Glutamatergic neuron (in vitro differentiated cells): ENCODE data around the gene FAM234A. TPM values are rescaled to one million over a fixed set of nuclear protein-coding genes. Genes with fewer than 3 reads are reported as not detected.

ENCODE experiments used
- DNase-seq: peaks from one replicate; pipeline ENCODE4 v3.0.0; 2022
- H3K27ac Mint-ChIP-seq: one replicate; pipeline ENCODE4 v1.8.0; 2020; ENCODE audit warnings: mild to moderate bottlenecking, mixed read lengths, inconsistent platforms; ENCODE audit not compliant: unreplicated experiment
- H3K27me3 Mint-ChIP-seq: one replicate; pipeline ENCODE4 v1.8.0; 2020; ENCODE audit warnings: mild to moderate bottlenecking, moderate library complexity, mixed read lengths, inconsistent platforms; ENCODE audit not compliant: unreplicated experiment
- H3K36me3 Mint-ChIP-seq: one replicate; pipeline ENCODE4 v1.8.0; 2020; ENCODE audit warnings: mild to moderate bottlenecking, mixed read lengths, inconsistent platforms; ENCODE audit not compliant: unreplicated experiment
- H3K4me1 Mint-ChIP-seq: one replicate; pipeline ENCODE4 v1.8.0; 2020; ENCODE audit warnings: mild to moderate bottlenecking, low read depth, mixed read lengths, inconsistent platforms; ENCODE audit not compliant: unreplicated experiment
- H3K4me3 Mint-ChIP-seq: one replicate; pipeline ENCODE4 v1.8.0; 2020; ENCODE audit warnings: mild to moderate bottlenecking, mixed read lengths, inconsistent platforms; ENCODE audit not compliant: unreplicated experiment
- H3K9me3 Mint-ChIP-seq: one replicate; pipeline ENCODE4 v1.8.0; 2020; ENCODE audit warnings: mild to moderate bottlenecking, moderate library complexity, mixed read lengths, inconsistent platforms; ENCODE audit not compliant: unreplicated experiment
- CTCF ChIP-seq: fragments of 200-600 bp; sonication (generic); IDR thresholded peaks from one replicate; pipeline ENCODE4 v1.5.0; 2021; ENCODE audit not compliant: partially characterized antibody, unreplicated experiment
- total RNA-seq: library from RNA; stranded (reverse); fragmentation: NEBNext Ultra II Directional; extraction: Animal tissue kit (Norgen Biotek cat#: 25700); gene quantifications from one replicate; pipeline ENCODE4 v1.2.1, GENCODE V29; 2021; ENCODE audit not compliant: unreplicated experiment

Gene FAM234A
- total RNA-seq, 1 donor from 2014 or later, result 82.7 TPM

- Mint-ChIP-seq H3K27ac (peak overlapping the region; percentile 10), H3K36me3 (peaks cover 12% of the 10 kb centered on the region), H3K27me3 (no peaks in the 10 kb centered on the region), H3K4me1 (peaks cover 8% of the 10 kb centered on the region), H3K9me3 (peaks cover 7% of the 10 kb centered on the region), H3K4me3 (no peak overlapping the region)
- TF ChIP-seq CTCF, result no peak
- DNase-seq, result no peak
Observed at GRCh38 chr16:259226-259625, 24.6 kb downstream of the FAM234A start.

- Mint-ChIP-seq H3K4me3 (no peak overlapping the region), H3K27ac (no peak overlapping the region), H3K9me3 (peaks cover 7% of the 10 kb centered on the region), H3K36me3 (peaks cover 12% of the 10 kb centered on the region), H3K27me3 (no peaks in the 10 kb centered on the region), H3K4me1 (peaks cover 8% of the 10 kb centered on the region)
- no peak for DNase-seq
- no peak for TF ChIP-seq CTCF
Observed at GRCh38 chr16:259814-260253, 25.2 kb downstream of the FAM234A start.

GRCh38 chr16:260326-260725, 25.7 kb downstream of the FAM234A start:
- DNase-seq, result no peak
- Mint-ChIP-seq H3K27ac (no peak overlapping the region), H3K4me3 (no peak overlapping the region), H3K9me3 (peaks cover 7% of the 10 kb centered on the region), H3K36me3 (peaks cover 12% of the 10 kb centered on the region), H3K27me3 (no peaks in the 10 kb centered on the region), H3K4me1 (peaks cover 8% of the 10 kb centered on the region)
- no peak for TF ChIP-seq CTCF

- Mint-ChIP-seq H3K27me3 (no peaks in the 10 kb centered on the region), H3K9me3 (peaks cover 4% of the 10 kb centered on the region), H3K27ac (no peak overlapping the region), H3K36me3 (peaks cover 7% of the 10 kb centered on the region), H3K4me1 (peaks cover 8% of the 10 kb centered on the region), H3K4me3 (no peak overlapping the region)
- no peak for DNase-seq
- TF ChIP-seq CTCF, result no peak
Observed at GRCh38 chr16:261031-261691, 26.5 kb downstream of the FAM234A start.

GRCh38 chr16:262121-262745, 27.6 kb downstream of the FAM234A start:
- TF ChIP-seq CTCF, result no peak
- Mint-ChIP-seq H3K9me3 (peaks cover 5% of the 10 kb centered on the region), H3K4me1 (peaks cover 8% of the 10 kb centered on the region), H3K4me3 (no peak overlapping the region), H3K27me3 (peaks cover under 1% of the 10 kb centered on the region), H3K27ac (no peak overlapping the region), H3K36me3 (peaks cover 5% of the 10 kb centered on the region)
- DNase-seq, result no peak
